Stomach (tissue), 4 donors: Measurements from ENCODE around the gene EIF1AX.

Source experiments
- CTCF ChIP-seq, 7 experiments: fragments of 450-650 bp in 4 of 7; fragments of 200-600 bp in 3 of 7; sonication (generic) in 3 of 7; IDR thresholded peaks; one replicate each; pipeline ENCODE4 v1.5.1; 2016 to 2019; ENCODE audit warnings: antibody characterized with exemption in 7 of 7, control low read depth in 2 of 7, mild to moderate bottlenecking in 1 of 7
- POLR2AphosphoS5 ChIP-seq, 3 donors: sonication (generic); formaldehyde crosslinking; IDR thresholded peaks; one replicate each; pipeline ENCODE4 v1.6.1; 2016; ENCODE audit warnings: antibody characterized with exemption in 3 of 3

- TF ChIP-seq POLR2AphosphoS5 (IDR thresholded peaks at IDR 0.05) (no peak), CTCF (IDR thresholded peaks at IDR 0.05) (no peak)
These were observed 1.7 kb downstream of the EIF1AX start for GRCh38 chrX:20139966-20140365.
